GM12878 (cell line): ENCODE data around the gene RAB40B. TPM values are rescaled to one million over a fixed set of nuclear protein-coding genes. Genes with fewer than 3 reads are reported as not detected.

ENCODE experiments used
- ATAC-seq: fragments of 200-7000 bp; cut with Tn5 transposase; 3 replicates; pipeline ENCODE4 v1.9.1; 2020; ENCODE audit warnings: mild to moderate bottlenecking, moderate library complexity
- BruUV-seq: library from RNA; stranded (reverse); fragments of 400-500 nt; replicated peaks from 2 replicates; lab custom pipeline; 2021; lab: Mats Ljungman, UMichigan
- CTCF ChIA-PET: fragments of 300-600 bp; sonication (Branson Sonifier 250); formaldehyde crosslinking; extraction: SDS; loops from one replicate; lab custom pipeline; 2021; ENCODE audit warnings: inconsistent platforms; lab: Yijun Ruan, JAX
- POLR2A ChIA-PET: fragments of 350-600 bp; formaldehyde crosslinking; extraction: SDS; loops from one replicate; lab custom pipeline; 2021; ENCODE audit warnings: inconsistent platforms; lab: Charles Lee
- RAD21 ChIA-PET: fragments of 300-600 bp; sonication (Branson Sonifier 250); formaldehyde crosslinking; loops from one replicate; lab custom pipeline; 2023; ENCODE audit warnings: antibody characterized with exemption; ENCODE audit not compliant: unreplicated experiment; lab: Charles Lee
- SMC1A ChIA-PET: fragments of 300-600 bp; sonication (Branson Sonifier 250); formaldehyde crosslinking; loops from one replicate; lab custom pipeline; 2023; ENCODE audit not compliant: unreplicated experiment, uncharacterized antibody; lab: Charles Lee
- DNase-seq: peaks from one replicate; pipeline ENCODE4 v3.0.0-alpha.2; 2011; ENCODE audit warnings: low read depth, low spot score
- FAIRE-seq: peaks from 3 replicates; lab custom pipeline; 2011; peaks lifted over from hg19 to GRCh38; lab: Jason Lieb, UNC
- H2AFZ ChIP-seq: 2 replicates; pipeline ENCODE4 v1.6.0; 2011; ENCODE audit warnings: low read depth, low read length, control low read depth; ENCODE audit not compliant: control insufficient read depth
- H3K27ac ChIP-seq: 2 replicates; pipeline ENCODE4 v1.5.1; 2011; ENCODE audit warnings: control low read depth; ENCODE audit not compliant: control insufficient read depth, insufficient read depth
- H3K27me3 ChIP-seq, 2 experiments: replicated peaks in 1 of 2; 2 replicates each; pipeline versions ENCODE4 v1.6.0 to v1.6.1; 2011; ENCODE audit warnings: low read length in 1 of 2; ENCODE audit not compliant: control insufficient read depth in 2 of 2, insufficient read depth in 2 of 2
- H3K36me3 ChIP-seq, 2 experiments: 2 replicates each; pipeline ENCODE4 v1.5.1; 2011; ENCODE audit warnings: low read length in 1 of 2; ENCODE audit not compliant: control insufficient read depth in 2 of 2, insufficient read depth in 2 of 2
- H3K4me1 ChIP-seq: 2 replicates; pipeline ENCODE4 v1.6.1; 2011; ENCODE audit warnings: mild to moderate bottlenecking, low read length, moderate library complexity, mixed read lengths; ENCODE audit not compliant: control insufficient read depth, insufficient read depth
- H3K4me2 ChIP-seq: 2 replicates; pipeline ENCODE4 v1.6.0; 2011; ENCODE audit warnings: control low read depth; ENCODE audit not compliant: control insufficient read depth, insufficient read depth
- H3K4me3 ChIP-seq: fragments of 200-600 bp; sonication (generic); 2 replicates; pipeline ENCODE4 v1.5.1; 2016
- H3K79me2 ChIP-seq: 2 replicates; pipeline ENCODE4 v1.6.0; 2011; ENCODE audit warnings: low read length; ENCODE audit not compliant: control insufficient read depth, insufficient read depth
- H3K9ac ChIP-seq: 2 replicates; pipeline ENCODE4 v1.8.0; 2011; ENCODE audit warnings: low read length, control low read depth, mixed read lengths; ENCODE audit not compliant: control insufficient read depth, insufficient read depth
- H3K9me3 ChIP-seq: replicated peaks from 3 replicates; pipeline ENCODE4 v1.5.1; 2011; ENCODE audit warnings: mild to moderate bottlenecking, low read length; ENCODE audit not compliant: control insufficient read depth, insufficient read depth
- H4K20me1 ChIP-seq: 2 replicates; pipeline ENCODE4 v1.6.0; 2011; ENCODE audit not compliant: control insufficient read depth, insufficient read depth
- CBX5 ChIP-seq: sonication (generic); IDR thresholded peaks from 2 replicates; pipeline ENCODE4 v1.6.1; 2016; ENCODE audit warnings: low read depth, moderate library complexity, mild to moderate bottlenecking, inconsistent platforms
- CHD2 ChIP-seq: IDR thresholded peaks from 2 replicates; pipeline ENCODE4 v1.6.1; 2011; ENCODE audit warnings: low read depth, low read length, improper control_type of control experiment, borderline replicate concordance
- FOXM1 ChIP-seq: IDR thresholded peaks from 2 replicates; pipeline ENCODE4 v1.6.1; 2012; ENCODE audit warnings: low read depth, mild to moderate bottlenecking, inconsistent platforms, low read length, moderate library complexity
- GABPA ChIP-seq: IDR thresholded peaks from 2 replicates; pipeline ENCODE4 v1.6.1; 2014; ENCODE audit warnings: antibody characterized with exemption, low read depth, mild to moderate bottlenecking, inconsistent platforms
- GATAD2B ChIP-seq: fragments of 450-650 bp; conservative IDR thresholded peaks from 2 replicates; pipeline ENCODE4 v1.6.1; 2017; ENCODE audit warnings: low read depth, mild to moderate bottlenecking, moderate library complexity
- HDAC2 ChIP-seq: fragments of 200-600 bp; sonication (generic); IDR thresholded peaks from 2 replicates; pipeline ENCODE4 v1.6.1; 2017
- MYB ChIP-seq: fragments of 150-350 bp; IDR thresholded peaks from 2 replicates; pipeline ENCODE4 v1.6.1; 2014; ENCODE audit warnings: mild to moderate bottlenecking, low read depth, low read length, borderline replicate concordance
- NFIC ChIP-seq: IDR thresholded peaks from 2 replicates; pipeline ENCODE4 v1.6.1; 2012; ENCODE audit warnings: low read depth, mild to moderate bottlenecking, inconsistent platforms, low read length, moderate library complexity
- RCOR1 ChIP-seq: conservative IDR thresholded peaks from 2 replicates; pipeline ENCODE4 v1.6.1; 2012; ENCODE audit warnings: low read depth, low read length, improper control_type of control experiment
- SIX5 ChIP-seq: IDR thresholded peaks from 2 replicates; pipeline ENCODE4 v1.6.1; 2011; ENCODE audit warnings: mild to moderate bottlenecking, low read depth, low read length, moderate library complexity; ENCODE audit not compliant: severe bottlenecking
- SUPT20H ChIP-seq: IDR thresholded peaks from 2 replicates; pipeline ENCODE4 v1.6.1; 2011; ENCODE audit warnings: low read depth, mild to moderate bottlenecking, low read length, moderate library complexity, borderline replicate concordance; ENCODE audit not compliant: control insufficient read depth
- YY1 ChIP-seq: IDR thresholded peaks from 2 replicates; pipeline ENCODE4 v1.6.1; 2011; ENCODE audit warnings: low read depth, mild to moderate bottlenecking, low read length
- ZNF24 ChIP-seq: fragments of 450-650 bp; IDR thresholded peaks from 2 replicates; pipeline ENCODE4 v1.6.1; 2017; ENCODE audit warnings: antibody characterized with exemption, mild to moderate bottlenecking
- WGBS: methylation state at CpG from one replicate; pipeline ENCODE4 v1.1.6; 2016; ENCODE audit warnings: low lambda C conversion rate; ENCODE audit not compliant: insufficient replicate concordance, insufficient coverage; ENCODE audit errors: missing lambda C conversion rate; 5-methylcytosine and 5-hydroxymethylcytosine counted together
- in situ Hi-C: fragments of 300-500 bp; cut with MboI; formaldehyde crosslinking; loops from 9 replicates; pipeline ENCODE4 v1.14.3; 2018; ENCODE audit warnings: mixed read lengths
- intact Hi-C: fragments of 100-400 bp; cut with micrococcal nuclease; formaldehyde crosslinking; loops from one replicate; pipeline ENCODE4 v1.14.2; 2022; ENCODE audit not compliant: unreplicated experiment
- polyA plus RNA-seq, 11 experiments: library from polyadenylated mRNA; depleted of rRNA in 4 of 11; unstranded in 6 of 11; stranded (reverse) in 5 of 11; fragments of >200 nt; fragmentation: Nextera tagmentation in 4 of 11; fragmentation: Illumina TruSeq in 1 of 11; extraction: Ambion mirVana in 4 of 11; extraction: Trizol in 1 of 11; gene quantifications; 1 replicate in 1 of 11; 2 replicates in 10 of 11; pipeline versions ENCODE4 v1.2.1 to v1.2.3, GENCODE V29; 2011 to 2016; ENCODE audit warnings: inconsistent platforms in 2 of 11, missing spikeins in 2 of 11, low read depth in 1 of 11
- total RNA-seq, 4 experiments: library from RNA; depleted of rRNA in 3 of 4; stranded (reverse); fragments of >200 nt in 3 of 4; fragmentation: Illumina TruSeq in 1 of 4; extraction: Trizol in 1 of 4; gene quantifications; 2 replicates each; pipeline versions ENCODE4 v1.2.1 to v1.2.3, GENCODE V29; 2013 to 2021
- TF ChIP-seq, protein P1 (sequence below): fragments of 450-650 bp; formaldehyde crosslinking; IDR thresholded peaks from 2 replicates; pipeline ENCODE4 v1.4.0; 2020; ENCODE audit warnings: mild to moderate bottlenecking, moderate library complexity
- TF ChIP-seq, protein P2 (sequence below): fragments of 450-650 bp; IDR thresholded peaks from 2 replicates; pipeline ENCODE4 v1.6.1; 2014; ENCODE audit warnings: mild to moderate bottlenecking
- TF ChIP-seq, protein P3 (sequence below): fragments of 450-650 bp; IDR thresholded peaks from 2 replicates; pipeline ENCODE4 v1.6.1; 2017; ENCODE audit warnings: mild to moderate bottlenecking, low read depth, inconsistent platforms; ENCODE audit not compliant: poor library complexity, severe bottlenecking

RAB40B gene
- total and polyA plus RNA-seq, 10 of the 15 experiments (the other 5 are each of a cell fraction or from before 2014, with no cell fraction given), result 0.06 to 2.8 (median 1.4) TPM

DNA sequence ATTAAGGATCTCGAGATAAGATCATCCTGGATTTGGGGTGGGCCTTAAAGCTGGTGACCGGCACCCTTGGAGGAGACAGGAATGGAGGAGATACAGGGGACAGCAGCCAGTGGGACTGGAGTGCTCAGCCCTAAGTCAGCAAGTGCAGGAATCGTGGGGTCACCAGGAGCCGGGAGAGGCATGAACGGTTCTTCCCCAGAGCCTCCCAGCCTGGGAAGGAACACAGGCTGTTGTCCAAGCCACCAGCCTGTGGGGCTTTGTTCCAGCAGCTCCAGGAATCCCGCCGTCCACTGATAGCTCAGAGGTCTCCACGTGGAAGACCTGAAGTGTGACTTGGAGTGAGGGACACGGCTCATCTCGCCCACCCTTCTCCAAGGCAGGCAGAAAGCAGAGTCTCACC, 47.8 kb downstream of the RAB40B start (continued):
- TF ChIP-seq, protein P1, sequence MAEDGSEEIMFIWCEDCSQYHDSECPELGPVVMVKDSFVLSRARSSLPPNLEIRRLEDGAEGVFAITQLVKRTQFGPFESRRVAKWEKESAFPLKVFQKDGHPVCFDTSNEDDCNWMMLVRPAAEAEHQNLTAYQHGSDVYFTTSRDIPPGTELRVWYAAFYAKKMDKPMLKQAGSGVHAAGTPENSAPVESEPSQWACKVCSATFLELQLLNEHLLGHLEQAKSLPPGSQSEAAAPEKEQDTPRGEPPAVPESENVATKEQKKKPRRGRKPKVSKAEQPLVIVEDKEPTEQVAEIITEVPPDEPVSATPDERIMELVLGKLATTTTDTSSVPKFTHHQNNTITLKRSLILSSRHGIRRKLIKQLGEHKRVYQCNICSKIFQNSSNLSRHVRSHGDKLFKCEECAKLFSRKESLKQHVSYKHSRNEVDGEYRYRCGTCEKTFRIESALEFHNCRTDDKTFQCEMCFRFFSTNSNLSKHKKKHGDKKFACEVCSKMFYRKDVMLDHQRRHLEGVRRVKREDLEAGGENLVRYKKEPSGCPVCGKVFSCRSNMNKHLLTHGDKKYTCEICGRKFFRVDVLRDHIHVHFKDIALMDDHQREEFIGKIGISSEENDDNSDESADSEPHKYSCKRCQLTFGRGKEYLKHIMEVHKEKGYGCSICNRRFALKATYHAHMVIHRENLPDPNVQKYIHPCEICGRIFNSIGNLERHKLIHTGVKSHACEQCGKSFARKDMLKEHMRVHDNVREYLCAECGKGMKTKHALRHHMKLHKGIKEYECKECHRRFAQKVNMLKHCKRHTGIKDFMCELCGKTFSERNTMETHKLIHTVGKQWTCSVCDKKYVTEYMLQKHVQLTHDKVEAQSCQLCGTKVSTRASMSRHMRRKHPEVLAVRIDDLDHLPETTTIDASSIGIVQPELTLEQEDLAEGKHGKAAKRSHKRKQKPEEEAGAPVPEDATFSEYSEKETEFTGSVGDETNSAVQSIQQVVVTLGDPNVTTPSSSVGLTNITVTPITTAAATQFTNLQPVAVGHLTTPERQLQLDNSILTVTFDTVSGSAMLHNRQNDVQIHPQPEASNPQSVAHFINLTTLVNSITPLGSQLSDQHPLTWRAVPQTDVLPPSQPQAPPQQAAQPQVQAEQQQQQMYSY (CRISPR knock-in tag), result no peak
- TF ChIP-seq RCOR1, result no peak
- no peak for TF ChIP-seq ZNF24
- no peak for TF ChIP-seq CHD2
- no peak for TF ChIP-seq HDAC2
- TF ChIP-seq GABPA, result no peak
- TF ChIP-seq CBX5, result no peak
- TF ChIP-seq MYB, result no peak
- TF ChIP-seq, all 136 proteins: peak for 0

DNA sequence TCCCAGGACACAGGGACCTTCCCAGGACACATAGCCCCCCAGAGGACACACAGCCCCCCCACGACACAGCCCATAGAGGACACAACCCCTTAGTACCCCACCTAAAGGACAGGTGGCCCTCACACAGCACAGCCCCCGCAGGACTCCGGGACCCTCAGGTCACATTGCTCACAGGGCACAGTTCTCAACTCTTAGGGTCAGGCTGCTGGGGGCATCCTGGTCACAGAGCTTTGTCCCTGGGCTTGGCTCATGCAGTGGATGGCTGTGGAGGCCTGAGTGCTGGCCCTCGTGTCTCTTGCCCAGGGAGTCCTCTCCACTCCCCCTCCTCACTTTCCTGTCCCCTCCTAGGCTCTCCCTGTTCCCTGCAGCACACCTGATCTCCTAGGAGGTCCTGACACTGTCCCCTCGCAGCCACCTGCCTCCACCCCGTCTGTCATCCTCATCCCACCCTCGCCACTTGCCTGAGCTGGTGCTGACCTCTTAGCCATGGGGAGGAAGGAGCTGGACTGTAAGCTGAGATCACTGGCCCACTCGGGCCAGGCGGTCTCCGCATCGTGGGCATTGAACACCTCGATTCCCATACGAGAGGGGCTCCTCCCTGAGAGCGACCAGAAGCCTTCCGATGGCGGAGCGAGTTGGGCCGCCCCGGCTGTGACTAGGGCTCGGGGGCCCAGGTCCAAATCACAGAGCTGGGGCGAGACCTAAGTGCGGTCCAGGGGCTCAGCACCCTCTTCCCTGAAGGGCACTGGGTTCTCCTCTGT, 48.8 kb downstream of the RAB40B start:
- WGBS, result 81% methylated on average over 22 of the region's 22 CpGs
- no TSS peak for BruUV-seq
- TF ChIP-seq YY1 (no peak), SIX5 (no peak), SUPT20H (no peak), FOXM1 (no peak), CHD2 (no peak), GATAD2B (no peak), NFIC (no peak)
- TF ChIP-seq, protein P2, sequence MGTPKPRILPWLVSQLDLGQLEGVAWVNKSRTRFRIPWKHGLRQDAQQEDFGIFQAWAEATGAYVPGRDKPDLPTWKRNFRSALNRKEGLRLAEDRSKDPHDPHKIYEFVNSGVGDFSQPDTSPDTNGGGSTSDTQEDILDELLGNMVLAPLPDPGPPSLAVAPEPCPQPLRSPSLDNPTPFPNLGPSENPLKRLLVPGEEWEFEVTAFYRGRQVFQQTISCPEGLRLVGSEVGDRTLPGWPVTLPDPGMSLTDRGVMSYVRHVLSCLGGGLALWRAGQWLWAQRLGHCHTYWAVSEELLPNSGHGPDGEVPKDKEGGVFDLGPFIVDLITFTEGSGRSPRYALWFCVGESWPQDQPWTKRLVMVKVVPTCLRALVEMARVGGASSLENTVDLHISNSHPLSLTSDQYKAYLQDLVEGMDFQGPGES, result no peak
- TF ChIP-seq, protein P3, sequence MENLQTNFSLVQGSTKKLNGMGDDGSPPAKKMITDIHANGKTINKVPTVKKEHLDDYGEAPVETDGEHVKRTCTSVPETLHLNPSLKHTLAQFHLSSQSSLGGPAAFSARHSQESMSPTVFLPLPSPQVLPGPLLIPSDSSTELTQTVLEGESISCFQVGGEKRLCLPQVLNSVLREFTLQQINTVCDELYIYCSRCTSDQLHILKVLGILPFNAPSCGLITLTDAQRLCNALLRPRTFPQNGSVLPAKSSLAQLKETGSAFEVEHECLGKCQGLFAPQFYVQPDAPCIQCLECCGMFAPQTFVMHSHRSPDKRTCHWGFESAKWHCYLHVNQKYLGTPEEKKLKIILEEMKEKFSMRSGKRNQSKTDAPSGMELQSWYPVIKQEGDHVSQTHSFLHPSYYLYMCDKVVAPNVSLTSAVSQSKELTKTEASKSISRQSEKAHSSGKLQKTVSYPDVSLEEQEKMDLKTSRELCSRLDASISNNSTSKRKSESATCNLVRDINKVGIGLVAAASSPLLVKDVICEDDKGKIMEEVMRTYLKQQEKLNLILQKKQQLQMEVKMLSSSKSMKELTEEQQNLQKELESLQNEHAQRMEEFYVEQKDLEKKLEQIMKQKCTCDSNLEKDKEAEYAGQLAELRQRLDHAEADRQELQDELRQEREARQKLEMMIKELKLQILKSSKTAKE, result no peak

More for the DNA sequence above, 48.8 kb downstream of the RAB40B start:
- H3K4me3 ChIP-seq, result no peak overlapping the region
- H3K27ac ChIP-seq, result no peak overlapping the region
- ChIA-PET RAD21 (no interaction called here), POLR2A (interaction anchor here (0.6 kb wide), 1 partner anchor 115 kb away, joined by 3 read pairs; no protein-coding TSS in a partner anchor), CTCF (no interaction called here), SMC1A (no interaction called here)
- no peak for FAIRE-seq
- no peak overlapping the region for H2AFZ ChIP-seq
- H3K4me2 ChIP-seq, result no peak overlapping the region
- H4K20me1 ChIP-seq, result peaks cover 6% of the 10 kb centered on the region
- H3K9me3 ChIP-seq, result no peaks in the 10 kb centered on the region
- in situ Hi-C loops, result loop anchor here (10.0 kb wide), 1 partner anchor 95 kb away; no protein-coding TSS in a partner anchor
- H3K27me3 ChIP-seq, result no peaks in the 10 kb centered on the region
- no peak for DNase-seq
- no peaks in the 10 kb centered on the region for H3K36me3 ChIP-seq
- intact Hi-C loops, result loop anchor here (10.0 kb wide), 1 partner anchor 105 kb away; the partner anchor contains the start of gene TBCD
- no peak overlapping the region for H3K9ac ChIP-seq
- no peak for ATAC-seq
- no peaks in the 10 kb centered on the region for H3K4me1 ChIP-seq
- H3K79me2 ChIP-seq, result peaks cover 33% of the 10 kb centered on the region
